Esophagus squamous epithelium (tissue), 5 donors: ENCODE measurements around the gene NR0B2. TPM values are rescaled to one million over a fixed set of nuclear protein-coding genes. Genes with fewer than 3 reads are reported as not detected.

Experiments used
- DNase-seq: peaks from one replicate; lab custom pipeline; 2025; lab: John Stamatoyannopoulos, UW
- H3K27ac ChIP-seq, 4 donors: fragments of 200-600 bp; sonication (generic); one replicate each; pipeline ENCODE4 v1.5.1; 2016 to 2019; ENCODE audit warnings: mild to moderate bottlenecking in 1 of 4
- H3K27me3 ChIP-seq, 4 donors: fragments of 200-600 bp; sonication (generic); 1 replicate in 3 of 4; 2 replicates in 1 of 4; pipeline versions ENCODE4 v1.5.1 to v1.6.0; 2017 to 2021; ENCODE audit warnings: antibody characterized with exemption in 1 of 4
- H3K36me3 ChIP-seq, 3 donors: fragments of 200-600 bp; sonication (generic); one replicate each; pipeline ENCODE4 v1.5.1; 2016 to 2019
- H3K4me1 ChIP-seq, 3 donors: fragments of 200-600 bp; sonication (generic); one replicate each; pipeline ENCODE4 v1.5.1; 2017 to 2019
- H3K4me3 ChIP-seq, 4 donors: fragments of 200-600 bp; sonication (generic); 1 replicate in 3 of 4; 2 replicates in 1 of 4; pipeline ENCODE4 v1.5.1; 2016 to 2019; ENCODE audit warnings: mild to moderate bottlenecking in 2 of 4, moderate library complexity in 1 of 4
- H3K9me3 ChIP-seq, 3 donors: fragments of 200-600 bp; sonication (generic); one replicate each; pipeline ENCODE4 v1.5.1; 2016 to 2019
- CTCF ChIP-seq, 6 experiments: fragments of 450-650 bp in 4 of 6; fragments of 200-600 bp in 2 of 6; sonication (generic) in 2 of 6; IDR thresholded peaks; one replicate each; pipeline ENCODE4 v1.5.1; 2016 to 2019; ENCODE audit warnings: antibody characterized with exemption in 6 of 6, mild to moderate bottlenecking in 4 of 6, moderate library complexity in 4 of 6
- POLR2A ChIP-seq, 4 donors: fragments of 450-650 bp; IDR thresholded peaks; one replicate each; pipeline ENCODE4 v1.6.1; 2017; ENCODE audit warnings: antibody characterized with exemption in 4 of 4, mild to moderate bottlenecking in 4 of 4, moderate library complexity in 3 of 4
- WGBS, 2 donors: methylation state at CpG; one replicate each; pipeline ENCODE4 v1.1.5; 2018; 5-methylcytosine and 5-hydroxymethylcytosine counted together
- intact Hi-C: fragments of 100-400 bp; cut with DNase I; formaldehyde crosslinking; loops from one replicate; pipeline ENCODE4 v1.15.0; 2022
- total RNA-seq, 4 donors: library from RNA; depleted of rRNA; stranded (reverse); fragments of >200 nt; gene quantifications; one replicate each; pipeline ENCODE4 v1.1.0, GENCODE V29; 2016
- donor health status: DM: yes; HTN: yes; CAD: no.

NR0B2 gene
- total RNA-seq, 4 donors from 2014 or later, result not detected

GRCh38 chr1:26915204-26915842 lies 1.5 kb upstream of the NR0B2 start:
- intact Hi-C loops, result no loop called here
- no peaks in the 10 kb centered on the region for H3K4me1 ChIP-seq
- H3K27ac ChIP-seq, result no peak overlapping the region
- H3K9me3 ChIP-seq, result no peaks in the 10 kb centered on the region
- no peak overlapping the region for H3K4me3 ChIP-seq
- DNase-seq, result no peak
- H3K36me3 ChIP-seq, result no peaks in the 10 kb centered on the region
- TF ChIP-seq POLR2A (IDR thresholded peaks at IDR 0.05) (no peak), CTCF (IDR thresholded peaks at IDR 0.05) (no peak)
- H3K27me3 ChIP-seq, result no peaks in the 10 kb centered on the region
- 57 to 61% methylated on average over 3 to 4 of the region's 5 CpGs for WGBS, 2 donors

GRCh38 chr1:26913389-26913753 lies 404 bp downstream of the NR0B2 start:
- intact Hi-C loops, result no loop called here
- no peak for TF ChIP-seq CTCF (IDR thresholded peaks at IDR 0.05)
- TF ChIP-seq POLR2A (IDR thresholded peaks at IDR 0.05), result no peak
- no peaks in the 10 kb centered on the region for H3K9me3 ChIP-seq
- no peaks in the 10 kb centered on the region for H3K36me3 ChIP-seq
- 100% methylated on average over 1 of the region's 5 CpGs; no CpG with 5 or more reads in 1 of the 2 donors for WGBS, 2 donors
- no peak overlapping the region for H3K4me3 ChIP-seq
- no peaks in the 10 kb centered on the region for H3K27me3 ChIP-seq
- no peaks in the 10 kb centered on the region for H3K4me1 ChIP-seq
- no peak overlapping the region for H3K27ac ChIP-seq
- no peak for DNase-seq

GRCh38 chr1:26912147-26912490 lies 1.7 kb downstream of the NR0B2 start:
- Histone ChIP-seq H3K4me3 (no peak overlapping the region), H3K27me3 (no peaks in the 10 kb centered on the region), H3K36me3 (no peaks in the 10 kb centered on the region), H3K9me3 (no peaks in the 10 kb centered on the region), H3K4me1 (no peaks in the 10 kb centered on the region), H3K27ac (no peak overlapping the region)
- TF ChIP-seq CTCF (IDR thresholded peaks at IDR 0.05), result no peak
- TF ChIP-seq POLR2A (IDR thresholded peaks at IDR 0.05), result no peak
- 40 to 61% methylated on average over 2 of the region's 2 CpGs for WGBS, 2 donors
- intact Hi-C loops, result no loop called here
- DNase-seq, result no peak

- H3K9me3 ChIP-seq, result no peaks in the 10 kb centered on the region
- H3K27me3 ChIP-seq, result no peaks in the 10 kb centered on the region
- no peaks in the 10 kb centered on the region for H3K36me3 ChIP-seq
- no peak for DNase-seq
- WGBS, 2 donors, result 80 to 86% methylated on average over 2 to 7 of the region's 8 CpGs
- no peak overlapping the region for H3K4me3 ChIP-seq
- no peaks in the 10 kb centered on the region for H3K4me1 ChIP-seq
- TF ChIP-seq POLR2A (IDR thresholded peaks at IDR 0.05) (no peak), CTCF (IDR thresholded peaks at IDR 0.05) (no peak)
- no peak overlapping the region for H3K27ac ChIP-seq
- intact Hi-C loops, result no loop called here
Observed at GRCh38 chr1:26911399-26912146, 2.2 kb downstream of the NR0B2 start.

GRCh38 chr1:26910343-26911160 lies 3.2 kb downstream of the NR0B2 start:
- intact Hi-C loops, result no loop called here
- Histone ChIP-seq H3K9me3 (no peaks in the 10 kb centered on the region), H3K27ac (no peak overlapping the region), H3K4me1 (no peaks in the 10 kb centered on the region), H3K4me3 (no peak overlapping the region), H3K36me3 (no peaks in the 10 kb centered on the region), H3K27me3 (no peaks in the 10 kb centered on the region)
- TF ChIP-seq POLR2A (IDR thresholded peaks at IDR 0.05) (no peak), CTCF (IDR thresholded peaks at IDR 0.05) (no peak)
- 64 to 84% methylated on average over 4 of the region's 4 CpGs for WGBS, 2 donors
- DNase-seq, result no peak
